Testis (tissue), 2 donors: ENCODE measurements around the gene MAPKAP1.

Experiments
- POLR2A ChIP-seq: fragments of 450-650 bp; IDR thresholded peaks from one replicate; pipeline ENCODE4 v1.6.1; 2017; ENCODE audit warnings: antibody characterized with exemption, mild to moderate bottlenecking, moderate library complexity
- TF ChIP-seq, protein P1 (sequence below), 3 experiments: fragments of 450-650 bp in 2 of 3; fragments of 200-600 bp in 1 of 3; sonication (generic) in 1 of 3; IDR thresholded peaks; one replicate each; pipeline ENCODE4 v1.5.1; 2016 to 2019; ENCODE audit warnings: antibody characterized with exemption in 3 of 3, mild to moderate bottlenecking in 2 of 3, moderate library complexity in 1 of 3

DNA sequence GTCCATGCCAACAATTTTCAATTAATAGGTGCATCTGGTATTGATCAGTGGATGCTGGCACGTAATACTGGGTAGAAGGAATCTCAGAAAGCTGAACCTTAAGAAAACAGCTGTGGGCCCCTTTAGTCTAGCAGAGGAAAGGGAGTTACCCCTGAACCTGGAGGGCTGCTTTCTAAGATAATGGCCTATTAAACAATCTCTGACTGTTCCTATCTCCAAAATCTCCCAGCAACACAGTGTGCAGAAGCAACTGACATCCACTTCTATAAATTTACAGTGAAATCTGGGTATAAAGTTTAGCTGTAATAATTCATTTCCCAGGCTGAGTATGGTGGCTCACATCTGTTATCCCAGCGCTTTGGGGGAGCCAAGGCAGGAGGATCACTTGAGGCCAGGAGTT is 198.8 kb downstream of the MAPKAP1 start:
- TF ChIP-seq POLR2A = no peak
- TF ChIP-seq, protein P1, sequence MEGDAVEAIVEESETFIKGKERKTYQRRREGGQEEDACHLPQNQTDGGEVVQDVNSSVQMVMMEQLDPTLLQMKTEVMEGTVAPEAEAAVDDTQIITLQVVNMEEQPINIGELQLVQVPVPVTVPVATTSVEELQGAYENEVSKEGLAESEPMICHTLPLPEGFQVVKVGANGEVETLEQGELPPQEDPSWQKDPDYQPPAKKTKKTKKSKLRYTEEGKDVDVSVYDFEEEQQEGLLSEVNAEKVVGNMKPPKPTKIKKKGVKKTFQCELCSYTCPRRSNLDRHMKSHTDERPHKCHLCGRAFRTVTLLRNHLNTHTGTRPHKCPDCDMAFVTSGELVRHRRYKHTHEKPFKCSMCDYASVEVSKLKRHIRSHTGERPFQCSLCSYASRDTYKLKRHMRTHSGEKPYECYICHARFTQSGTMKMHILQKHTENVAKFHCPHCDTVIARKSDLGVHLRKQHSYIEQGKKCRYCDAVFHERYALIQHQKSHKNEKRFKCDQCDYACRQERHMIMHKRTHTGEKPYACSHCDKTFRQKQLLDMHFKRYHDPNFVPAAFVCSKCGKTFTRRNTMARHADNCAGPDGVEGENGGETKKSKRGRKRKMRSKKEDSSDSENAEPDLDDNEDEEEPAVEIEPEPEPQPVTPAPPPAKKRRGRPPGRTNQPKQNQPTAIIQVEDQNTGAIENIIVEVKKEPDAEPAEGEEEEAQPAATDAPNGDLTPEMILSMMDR (IDR thresholded peaks at IDR 0.05) = no peak
